IPS DF 19.7 (cell line): Measurements from ENCODE around the gene BCAS4.

ENCODE experiments used
- DNase-seq: peaks from one replicate; pipeline ENCODE4 v3.0.0-alpha.2; 2013; ENCODE audit warnings: low read depth, low spot score

BCAS4 gene

GRCh38 chr20:50854506-50855249 is 59.8 kb downstream of the BCAS4 start:
- DNase-seq: no peak

- no peak for DNase-seq
Measured at GRCh38 chr20:50855498-50856474, 60.9 kb downstream of the BCAS4 start.

GRCh38 chr20:50856475-50857041 is 61.7 kb downstream of the BCAS4 start:
- DNase-seq: no peak

GRCh38 chr20:50857348-50857747 is 62.5 kb downstream of the BCAS4 start:
- DNase-seq: no peak

GRCh38 chr20:50858525-50858924 is 63.7 kb downstream of the BCAS4 start:
- DNase-seq: no peak

- no peak for DNase-seq
Measured at GRCh38 chr20:50859161-50859560, 64.3 kb downstream of the BCAS4 start.

GRCh38 chr20:50861012-50861411 is 66.2 kb downstream of the BCAS4 start:
- no peak for DNase-seq

GRCh38 chr20:50862546-50862945 is 67.7 kb downstream of the BCAS4 start:
- DNase-seq: no peak

- DNase-seq: no peak
Measured at GRCh38 chr20:50865114-50865513, 70.3 kb downstream of the BCAS4 start.

GRCh38 chr20:50865591-50865990 is 70.7 kb downstream of the BCAS4 start:
- DNase-seq: no peak

- DNase-seq: no peak
Measured at GRCh38 chr20:50866036-50866685, 71.3 kb downstream of the BCAS4 start.

- no peak for DNase-seq
Measured at GRCh38 chr20:50866831-50867230, 72.0 kb downstream of the BCAS4 start.

- DNase-seq: no peak
Measured at GRCh38 chr20:50867805-50868204, 72.9 kb downstream of the BCAS4 start.

- DNase-seq: no peak
Measured at GRCh38 chr20:50868509-50869495, 73.9 kb downstream of the BCAS4 start.

GRCh38 chr20:50870561-50871161 is 75.8 kb downstream of the BCAS4 start:
- DNase-seq: peak; percentile 93

- DNase-seq: no peak
Measured at GRCh38 chr20:50872560-50873425, 77.9 kb downstream of the BCAS4 start.

GRCh38 chr20:50873585-50873984 is 78.7 kb downstream of the BCAS4 start:
- no peak for DNase-seq

GRCh38 chr20:50874111-50874757 is 79.4 kb downstream of the BCAS4 start:
- no peak for DNase-seq
